ELF-1 (cell line): ENCODE data around the gene SLC7A9.
A peak's percentile ranks its signal among the peaks of the same experiment; 100 is the strongest.

Source experiments
- DNase-seq: peaks from one replicate; pipeline ENCODE4 v3.0.0-alpha.2; 2016; ENCODE audit warnings: low read depth, low spot score

Gene SLC7A9

GRCh38 chr19:32869369-32869965 lies at the start of gene SLC7A9:
Gene SLC7A9, minus strand, starts transcription at chr19:32869767. Its CDS starts 1,233 bp downstream, at chr19:32868534.
- DNase-seq: no peak

GRCh38 chr19:32919365-32919764 lies 49.8 kb upstream of the SLC7A9 start:
- no peak for DNase-seq

- DNase-seq: no peak
These were observed 48.0 kb upstream of the SLC7A9 start for GRCh38 chr19:32917616-32917996.

- no peak for DNase-seq
These were observed 47.5 kb upstream of the SLC7A9 start for GRCh38 chr19:32916969-32917615.

DNA sequence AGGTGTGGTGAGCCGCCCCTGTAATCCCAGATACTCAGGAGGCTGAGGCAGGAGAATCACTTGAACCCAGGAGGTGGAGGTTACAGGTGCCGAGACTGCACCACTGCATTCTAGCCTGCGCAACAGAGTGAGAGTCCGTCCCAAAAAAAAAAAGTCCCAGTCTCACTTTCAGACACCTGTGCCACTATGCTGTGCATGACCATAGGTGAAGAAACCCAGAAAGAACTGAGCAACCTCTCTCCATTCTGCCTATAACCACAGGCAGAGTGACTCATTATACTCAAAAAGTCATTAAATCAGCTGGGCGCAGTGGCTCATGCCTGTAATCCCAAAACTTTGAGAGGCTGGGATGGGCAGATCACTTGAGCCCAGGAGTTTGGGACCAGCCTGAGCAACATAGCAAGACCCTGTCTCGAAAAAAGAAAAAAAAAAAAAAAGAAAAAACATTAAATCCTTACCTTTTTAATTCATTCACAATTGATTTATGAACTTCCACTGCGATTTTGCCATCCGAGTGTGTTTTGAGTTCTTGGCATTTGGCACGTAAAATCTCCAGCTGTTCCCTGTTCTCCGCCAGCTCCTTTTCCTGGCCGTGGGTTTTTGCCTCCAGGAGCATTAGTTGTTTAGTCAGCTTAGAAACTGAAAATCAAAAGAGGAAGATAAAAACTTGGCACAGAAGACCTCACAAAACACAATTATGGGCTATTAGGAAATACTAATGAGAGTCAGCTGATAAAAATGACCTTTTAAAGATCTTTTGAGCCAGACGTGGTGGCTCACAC lies 45.5 kb upstream of the SLC7A9 start:
- no peak for DNase-seq

DNA sequence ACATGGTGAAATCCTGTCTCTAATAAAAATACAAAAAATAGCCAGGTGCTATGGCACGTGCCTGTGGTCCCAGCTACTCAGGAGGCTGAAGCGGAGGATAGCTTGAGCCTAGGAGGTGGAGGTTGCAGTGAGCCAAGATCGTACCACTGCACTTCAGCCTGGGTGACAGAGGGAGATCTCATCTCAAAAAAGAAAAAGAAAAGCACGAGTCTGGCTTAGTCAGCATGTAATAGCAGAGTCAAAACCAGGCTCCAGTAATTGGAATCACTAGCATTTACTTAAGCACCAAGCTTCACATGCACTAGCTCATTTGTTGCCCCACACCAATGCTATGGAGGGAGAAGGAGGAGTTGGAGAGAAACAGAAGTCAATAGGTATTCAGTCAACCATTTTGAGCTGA lies 41.9 kb upstream of the SLC7A9 start:
- no peak for DNase-seq

DNA sequence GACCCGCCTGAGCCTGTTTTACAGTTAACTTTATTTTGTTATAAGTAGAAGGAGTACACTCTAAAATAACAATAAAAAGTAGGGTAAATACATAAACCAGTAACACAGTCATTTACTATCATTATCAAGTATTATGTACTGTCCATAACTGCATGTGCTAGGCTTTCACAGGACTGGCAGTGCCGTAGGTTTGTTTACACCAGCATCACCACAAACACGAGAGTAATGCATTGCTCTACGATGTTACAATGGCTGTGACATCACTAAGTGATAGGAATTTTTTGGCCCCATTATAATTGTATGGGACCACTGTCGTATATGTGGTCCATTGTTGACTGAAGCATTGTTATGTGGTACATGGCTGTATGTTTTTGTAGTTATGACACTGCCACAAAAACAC lies 41.3 kb upstream of the SLC7A9 start:
- DNase-seq: no peak

- no peak for DNase-seq
These were observed 40.5 kb upstream of the SLC7A9 start for GRCh38 chr19:32910094-32910493.

DNA sequence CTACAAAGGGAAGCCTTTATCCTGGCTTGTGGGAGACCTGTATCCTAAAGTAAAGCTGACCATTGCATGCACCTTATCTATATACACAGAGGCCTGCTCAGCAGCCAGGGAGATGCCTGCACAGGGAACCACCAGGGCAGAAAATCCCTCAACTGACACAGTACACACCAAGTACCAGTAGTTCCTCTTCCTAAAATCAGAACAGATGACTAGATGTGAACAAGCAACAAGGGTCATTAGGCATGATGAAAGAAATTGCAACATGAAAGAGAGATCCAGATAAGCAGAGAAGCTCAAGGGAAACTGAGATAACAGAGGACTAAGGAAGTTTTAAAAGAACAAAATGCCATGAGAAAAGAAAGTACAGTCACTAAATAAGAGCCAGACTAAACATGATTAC lies 39.7 kb upstream of the SLC7A9 start:
- no peak for DNase-seq

GRCh38 chr19:32908641-32909190 lies 39.1 kb upstream of the SLC7A9 start:
- peak; percentile 75 for DNase-seq

DNA sequence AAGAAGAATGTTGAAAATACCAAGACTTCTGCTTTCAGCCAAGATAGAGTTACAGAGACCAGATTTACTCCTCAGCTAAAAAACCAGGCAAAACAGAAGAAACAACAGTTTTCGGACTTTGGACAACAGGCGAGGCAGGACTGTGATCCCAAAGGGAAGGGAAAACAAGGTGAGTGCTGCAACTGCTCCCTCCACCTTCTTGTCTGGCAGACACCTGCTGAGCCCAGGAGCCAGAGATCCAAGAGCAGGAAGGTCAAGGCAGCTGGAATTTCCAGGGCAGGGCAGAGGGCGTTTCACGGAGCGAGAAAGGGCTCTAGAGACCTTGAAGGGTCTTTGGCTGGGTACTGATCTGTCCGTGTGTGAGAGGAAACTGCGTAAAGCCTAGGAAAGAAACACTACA lies 32.9 kb upstream of the SLC7A9 start:
- DNase-seq: no peak

GRCh38 chr19:32901504-32902161 lies 32.1 kb upstream of the SLC7A9 start:
- no peak for DNase-seq

- DNase-seq: no peak
These were observed 27.1 kb upstream of the SLC7A9 start for GRCh38 chr19:32896516-32897214.

GRCh38 chr19:32895384-32895783 lies 25.8 kb upstream of the SLC7A9 start:
- DNase-seq: no peak

GRCh38 chr19:32891609-32892008 lies 22.0 kb upstream of the SLC7A9 start:
- DNase-seq: no peak

- DNase-seq: no peak
These were observed 21.3 kb upstream of the SLC7A9 start for GRCh38 chr19:32890841-32891240.

- no peak for DNase-seq
These were observed 20.8 kb upstream of the SLC7A9 start for GRCh38 chr19:32890326-32890725.

GRCh38 chr19:32889137-32889934 lies 19.8 kb upstream of the SLC7A9 start:
- DNase-seq: no peak

- DNase-seq: no peak
These were observed 18.1 kb upstream of the SLC7A9 start for GRCh38 chr19:32887572-32888215.

DNA sequence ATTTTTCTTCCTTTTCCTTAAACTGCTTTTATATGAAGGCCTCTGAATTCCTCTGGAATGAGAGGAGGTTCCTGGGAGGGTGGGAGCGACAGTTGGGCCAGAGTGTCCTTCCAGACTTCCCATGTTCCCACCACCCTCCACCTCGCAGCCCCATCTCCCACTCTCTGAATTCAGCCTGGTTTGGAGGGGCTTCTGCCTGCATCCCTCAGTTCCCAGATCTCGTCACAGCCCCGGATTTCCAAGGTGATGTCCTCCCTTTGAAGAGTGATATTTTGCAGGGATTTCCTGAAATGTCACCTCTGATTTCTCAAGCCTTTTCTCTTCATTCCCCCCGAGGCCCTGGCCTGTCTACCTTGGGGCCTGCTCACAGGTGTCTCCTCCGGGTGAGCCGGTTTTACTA lies 16.7 kb upstream of the SLC7A9 start:
- DNase-seq: no peak
